ENCODE data around the gene THOC6. TPM values are rescaled to one million over a fixed set of nuclear protein-coding genes. Genes with fewer than 3 reads are reported as not detected.

Gene THOC6
- total and polyA plus RNA-seq, 9 of the 15 experiments (the other 6 are each of a cell fraction or from before 2014, with no cell fraction given), result 2.5 to 65.4 (median 42.3) TPM

DNA sequence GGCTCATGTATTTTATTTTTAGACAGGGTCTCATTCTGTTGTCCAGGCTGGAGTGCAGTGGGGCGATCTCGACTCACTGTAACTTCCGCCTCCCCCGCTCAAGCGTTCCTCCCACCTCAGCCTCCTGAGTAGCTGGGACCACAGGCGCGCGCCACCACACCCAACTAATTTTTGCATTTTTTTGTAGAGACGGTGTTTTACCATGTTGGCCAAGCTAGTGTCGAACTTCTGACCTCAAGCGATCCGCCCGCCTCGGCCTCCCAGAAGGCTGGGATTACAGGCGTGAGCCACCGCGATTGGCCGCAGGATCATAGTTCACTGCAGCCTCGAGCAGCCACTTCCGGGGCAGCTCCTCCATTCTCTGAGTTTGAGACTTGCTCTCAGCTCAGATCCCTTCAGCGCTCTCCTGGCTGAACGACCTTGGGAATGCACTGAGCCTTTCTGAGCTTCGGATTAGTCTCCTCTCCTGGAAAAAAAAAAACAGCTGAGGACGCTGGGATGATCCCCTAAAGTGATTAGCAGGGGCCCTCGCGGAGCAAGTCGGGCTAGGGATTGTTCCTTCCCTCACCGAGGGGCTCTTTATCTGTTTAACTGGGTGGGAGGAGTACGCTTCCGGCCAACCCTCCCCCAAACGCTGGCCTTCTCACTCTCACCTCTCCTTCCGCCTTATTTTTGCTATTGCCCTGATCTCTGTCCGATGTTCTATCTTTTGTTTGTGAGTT, 42.5 kb upstream of the THOC6 start (continued):
- peak; percentile 16; the same call in 1 of the 2 replicates for TF ChIP-seq CEBPG (CRISPR knock-in tag; IDR thresholded peaks at IDR 0.05)
- TF ChIP-seq CEBPG (tag; conservative IDR thresholded peaks at IDR 0.05 in 1 of 2, IDR thresholded peaks at IDR 0.05 in 1 of 2), result no peak
- TF ChIP-seq ZSCAN29 (IDR thresholded peaks at IDR 0.05), result 0 out of 2 replicates have a peak, but pooled peaks have one; percentile 15
- TF ChIP-seq TAL1 (IDR thresholded peaks at IDR 0.05), result peak; percentile 9; the same call in 1 of the 2 replicates
- 0 out of 2 replicates have a peak, but pooled peaks have one; percentile 4 for TF ChIP-seq BHLHE40 (IDR thresholded peaks at IDR 0.05; ENCODE audit: low read length)
- no peak for TF ChIP-seq ZNF668 (CRISPR knock-in tag; IDR thresholded peaks at IDR 0.05)
- no peak for TF ChIP-seq SREBF1 (IDR thresholded peaks at IDR 0.05; ENCODE audit: borderline replicate concordance, low read depth, low read length)
- TF ChIP-seq SMARCA5 (IDR thresholded peaks at IDR 0.05), result peak; percentile 96
- TF ChIP-seq ZBTB5 (IDR thresholded peaks at IDR 0.05), result peak; percentile 59; the same call in 1 of the 2 replicates
- TF ChIP-seq CREB1 (IDR thresholded peaks at IDR 0.05), result 0 out of 2 replicates have a peak, but pooled peaks have one; percentile 14
- no peak for TF ChIP-seq CREB1 (CRISPR knock-in tag; IDR thresholded peaks at IDR 0.05)
- peak; percentile 55; the same call in 1 of the 2 replicates for TF ChIP-seq ZNF766 (CRISPR knock-in tag; conservative IDR thresholded peaks at IDR 0.05)
- TF ChIP-seq MLLT1 (IDR thresholded peaks at IDR 0.05), result peak in 1 of 2 experiments; percentile 62; a peak in 1 of 4 replicates
- TF ChIP-seq DPF2 (IDR thresholded peaks at IDR 0.05), result peak; percentile 61
- TF ChIP-seq, protein P1, sequence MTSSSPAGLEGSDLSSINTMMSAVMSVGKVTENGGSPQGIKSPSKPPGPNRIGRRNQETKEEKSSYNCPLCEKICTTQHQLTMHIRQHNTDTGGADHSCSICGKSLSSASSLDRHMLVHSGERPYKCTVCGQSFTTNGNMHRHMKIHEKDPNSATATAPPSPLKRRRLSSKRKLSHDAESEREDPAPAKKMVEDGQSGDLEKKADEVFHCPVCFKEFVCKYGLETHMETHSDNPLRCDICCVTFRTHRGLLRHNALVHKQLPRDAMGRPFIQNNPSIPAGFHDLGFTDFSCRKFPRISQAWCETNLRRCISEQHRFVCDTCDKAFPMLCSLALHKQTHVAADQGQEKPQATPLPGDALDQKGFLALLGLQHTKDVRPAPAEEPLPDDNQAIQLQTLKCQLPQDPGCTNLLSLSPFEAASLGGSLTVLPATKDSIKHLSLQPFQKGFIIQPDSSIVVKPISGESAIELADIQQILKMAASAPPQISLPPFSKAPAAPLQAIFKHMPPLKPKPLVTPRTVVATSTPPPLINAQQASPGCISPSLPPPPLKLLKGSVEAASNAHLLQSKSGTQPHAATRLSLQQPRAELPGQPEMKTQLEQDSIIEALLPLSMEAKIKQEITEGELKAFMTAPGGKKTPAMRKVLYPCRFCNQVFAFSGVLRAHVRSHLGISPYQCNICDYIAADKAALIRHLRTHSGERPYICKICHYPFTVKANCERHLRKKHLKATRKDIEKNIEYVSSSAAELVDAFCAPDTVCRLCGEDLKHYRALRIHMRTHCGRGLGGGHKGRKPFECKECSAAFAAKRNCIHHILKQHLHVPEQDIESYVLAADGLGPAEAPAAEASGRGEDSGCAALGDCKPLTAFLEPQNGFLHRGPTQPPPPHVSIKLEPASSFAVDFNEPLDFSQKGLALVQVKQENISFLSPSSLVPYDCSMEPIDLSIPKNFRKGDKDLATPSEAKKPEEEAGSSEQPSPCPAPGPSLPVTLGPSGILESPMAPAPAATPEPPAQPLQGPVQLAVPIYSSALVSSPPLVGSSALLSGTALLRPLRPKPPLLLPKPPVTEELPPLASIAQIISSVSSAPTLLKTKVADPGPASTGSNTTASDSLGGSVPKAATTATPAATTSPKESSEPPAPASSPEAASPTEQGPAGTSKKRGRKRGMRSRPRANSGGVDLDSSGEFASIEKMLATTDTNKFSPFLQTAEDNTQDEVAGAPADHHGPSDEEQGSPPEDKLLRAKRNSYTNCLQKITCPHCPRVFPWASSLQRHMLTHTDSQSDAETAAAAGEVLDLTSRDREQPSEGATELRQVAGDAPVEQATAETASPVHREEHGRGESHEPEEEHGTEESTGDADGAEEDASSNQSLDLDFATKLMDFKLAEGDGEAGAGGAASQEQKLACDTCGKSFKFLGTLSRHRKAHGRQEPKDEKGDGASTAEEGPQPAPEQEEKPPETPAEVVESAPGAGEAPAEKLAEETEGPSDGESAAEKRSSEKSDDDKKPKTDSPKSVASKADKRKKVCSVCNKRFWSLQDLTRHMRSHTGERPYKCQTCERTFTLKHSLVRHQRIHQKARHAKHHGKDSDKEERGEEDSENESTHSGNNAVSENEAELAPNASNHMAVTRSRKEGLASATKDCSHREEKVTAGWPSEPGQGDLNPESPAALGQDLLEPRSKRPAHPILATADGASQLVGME (CRISPR knock-in tag; IDR thresholded peaks at IDR 0.05), result no peak
- 0 out of 4 replicates have a peak, but pooled peaks of 1 of the 2 experiments have one; percentile 9 for TF ChIP-seq SRF (CRISPR knock-in tag; IDR thresholded peaks at IDR 0.05)
- TF ChIP-seq, protein P2, sequence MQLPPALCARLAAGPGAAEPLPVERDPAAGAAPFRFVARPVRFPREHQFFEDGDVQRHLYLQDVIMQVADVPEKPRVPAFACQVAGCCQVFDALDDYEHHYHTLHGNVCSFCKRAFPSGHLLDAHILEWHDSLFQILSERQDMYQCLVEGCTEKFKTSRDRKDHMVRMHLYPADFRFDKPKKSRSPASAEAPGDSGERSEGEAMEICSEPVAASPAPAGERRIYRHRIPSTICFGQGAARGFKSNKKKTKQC (CRISPR knock-in tag; IDR thresholded peaks at IDR 0.05), result no peak
- TF ChIP-seq MEIS2 (IDR thresholded peaks at IDR 0.05; ENCODE audit: partially characterized antibody), result no peak
- peak; percentile 74 to 75 for TF ChIP-seq TRIM24 (IDR thresholded peaks at IDR 0.05)
- 0 out of 2 replicates have a peak, but pooled peaks have one; percentile 33 for TF ChIP-seq SMARCE1 (IDR thresholded peaks at IDR 0.05)

Data from K562 (cell line).